ENCODE data around the gene CCR1.

Gene CCR1

GRCh38 chr3:46213201-46213600, 5.1 kb upstream of the CCR1 start:
- in situ Hi-C loops (cut with HindIII; ENCODE audit: low sequenced_read_pairs), result no loop called here

- in situ Hi-C loops (cut with HindIII; ENCODE audit: low sequenced_read_pairs), result no loop called here
These were observed 4.0 kb upstream of the CCR1 start for GRCh38 chr3:46212101-46212500.

- in situ Hi-C loops (cut with HindIII; ENCODE audit: low sequenced_read_pairs), result loop anchor here (5.0 kb wide), 1 partner anchor 88 kb away; no protein-coding TSS in a partner anchor
These were observed 1.8 kb upstream of the CCR1 start for GRCh38 chr3:46209746-46210470.

DNA sequence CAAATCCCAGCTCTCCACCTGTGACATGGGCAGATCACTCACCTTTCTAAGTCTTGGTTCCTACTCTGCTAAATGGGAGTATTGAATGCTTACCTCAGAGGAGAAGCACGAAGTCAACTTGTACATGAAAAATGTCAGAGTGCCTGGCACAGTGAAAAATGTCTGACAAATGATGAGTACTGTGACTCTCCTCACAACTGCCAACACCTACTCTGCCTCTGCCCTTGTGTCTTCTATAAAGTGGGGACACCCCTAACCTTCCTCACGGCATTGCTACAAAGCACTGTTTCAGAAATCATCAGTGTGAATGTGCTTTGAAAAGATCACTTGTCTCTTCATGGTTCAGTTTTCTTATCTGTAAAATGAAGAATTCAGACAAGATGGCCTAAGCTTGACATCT, 940 bp upstream of the CCR1 start:
- in situ Hi-C loops (cut with HindIII; ENCODE audit: low sequenced_read_pairs), result loop anchor here (5.0 kb wide), 1 partner anchor 87 kb away; no protein-coding TSS in a partner anchor

DNA sequence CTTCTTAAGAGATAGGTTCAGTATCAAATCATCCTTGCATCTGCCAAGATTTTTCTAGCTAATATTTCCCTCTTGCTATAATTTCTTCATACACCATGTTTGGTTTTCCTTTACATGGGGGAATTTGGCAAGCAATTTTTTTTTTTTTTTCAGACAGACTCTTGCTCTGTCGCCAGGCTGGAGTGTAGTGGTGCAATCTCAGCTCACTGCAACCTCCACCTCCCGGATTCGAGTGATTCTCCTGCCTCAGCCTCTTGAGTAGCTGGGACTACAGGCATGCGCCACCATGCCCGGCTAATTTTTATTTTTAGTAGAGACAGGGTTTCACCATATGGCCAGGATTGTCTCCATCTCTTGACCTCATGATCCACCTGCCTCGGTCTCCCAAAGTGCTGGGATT, 599 bp downstream of the CCR1 start:
- in situ Hi-C loops (cut with HindIII; ENCODE audit: low sequenced_read_pairs), result loop anchor here (5.0 kb wide), 1 partner anchor 85 kb away; no protein-coding TSS in a partner anchor

DNA sequence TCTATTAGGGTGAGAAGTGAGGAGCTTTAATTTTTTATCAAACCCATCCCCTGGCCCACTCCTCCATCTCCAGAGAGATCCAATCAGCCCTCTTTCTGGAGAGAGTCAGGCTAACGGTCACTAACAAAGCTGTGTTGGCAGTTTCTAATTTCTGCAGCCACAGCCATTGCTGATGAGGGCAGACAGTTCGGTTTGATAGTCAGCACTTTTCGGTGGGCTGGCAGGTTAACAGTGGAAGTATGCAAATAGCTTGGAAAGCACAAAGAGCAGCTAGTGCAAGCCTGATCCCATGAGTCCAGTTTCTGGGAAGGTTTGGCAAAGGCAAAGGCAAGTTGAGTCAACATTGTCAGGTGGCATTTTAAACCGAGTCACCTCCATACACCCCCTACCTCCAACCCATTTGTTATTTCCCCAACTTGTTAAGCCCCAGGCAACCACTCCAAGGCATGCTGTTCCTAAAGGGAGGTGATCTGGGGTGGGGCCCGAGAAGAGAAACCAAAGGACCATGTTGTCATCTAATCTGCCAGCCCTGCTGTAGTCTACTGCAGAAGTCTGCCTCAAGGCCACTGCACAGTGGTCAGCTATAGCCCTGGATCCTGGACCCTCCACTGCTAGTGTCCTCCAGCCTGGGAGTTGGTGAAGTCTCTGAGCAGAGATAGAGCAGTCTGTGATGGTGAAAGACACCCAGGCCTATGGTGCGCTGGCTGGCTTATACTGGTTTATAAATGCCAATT, 1.7 kb downstream of the CCR1 start:
- in situ Hi-C loops (cut with HindIII; ENCODE audit: low sequenced_read_pairs), result loop anchor here (5.0 kb wide), 1 partner anchor 84 kb away; no protein-coding TSS in a partner anchor

DNA sequence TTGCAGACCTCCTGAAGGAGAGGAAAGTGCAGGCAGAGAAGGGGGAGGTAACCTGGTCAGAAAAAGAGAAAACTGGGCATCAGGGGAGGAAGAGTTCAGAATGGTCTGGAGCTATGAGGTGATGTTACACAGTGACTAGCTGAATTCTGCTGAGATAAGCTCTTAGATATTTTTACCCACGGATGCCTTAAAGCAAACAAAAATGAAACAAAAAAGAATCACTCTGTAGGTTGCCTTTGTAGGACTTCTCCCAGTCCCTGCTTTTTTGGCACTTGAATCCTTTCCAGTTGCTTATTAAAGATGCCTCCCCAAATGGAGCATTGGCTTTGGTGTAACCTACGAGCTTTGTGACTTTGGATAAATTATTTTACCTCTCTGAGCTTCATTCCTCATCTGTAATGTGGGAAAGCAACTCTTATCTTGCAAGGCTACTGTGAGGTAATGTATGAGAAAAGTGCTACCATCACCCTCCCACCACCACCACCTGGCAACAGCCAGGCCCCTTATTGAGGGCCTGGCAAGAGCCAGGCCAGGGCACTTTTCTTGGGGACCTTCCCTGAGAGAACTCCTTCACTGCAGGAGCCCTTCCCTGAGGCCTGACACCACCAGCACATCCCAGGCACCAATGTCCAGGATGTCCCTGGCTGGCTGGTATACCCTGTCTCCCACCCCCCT, 2.7 kb downstream of the CCR1 start:
- in situ Hi-C loops (cut with HindIII; ENCODE audit: low sequenced_read_pairs), result loop anchor here (5.0 kb wide), 1 partner anchor 83 kb away; no protein-coding TSS in a partner anchor

DNA sequence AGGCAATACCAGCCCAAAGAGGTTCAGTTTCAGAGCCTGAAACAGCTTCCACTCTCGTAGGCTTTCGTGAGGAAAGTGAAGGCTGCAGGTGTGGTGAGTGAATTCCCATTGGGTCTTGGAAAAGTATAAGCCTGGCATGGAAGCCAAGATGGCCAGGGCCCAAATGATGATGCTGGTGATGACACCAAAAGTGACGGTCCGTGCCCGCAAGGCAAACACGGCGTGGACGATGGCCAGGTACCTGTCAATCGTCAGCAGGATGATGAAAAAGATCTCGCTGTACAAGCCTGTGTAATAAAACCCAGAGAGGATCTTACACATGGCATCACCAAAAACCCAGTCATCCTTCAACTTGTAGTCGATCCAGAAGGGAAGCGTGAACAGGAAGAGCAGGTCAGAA, 4.4 kb downstream of the CCR1 start:
- in situ Hi-C loops (cut with HindIII; ENCODE audit: low sequenced_read_pairs), result no loop called here

GRCh38 chr3:46202535-46202934, 5.6 kb downstream of the CCR1 start:
- in situ Hi-C loops (cut with HindIII; ENCODE audit: low sequenced_read_pairs), result no loop called here

GRCh38 chr3:46200790-46201189, 7.3 kb downstream of the CCR1 start:
- in situ Hi-C loops (cut with HindIII; ENCODE audit: low sequenced_read_pairs), result no loop called here

- in situ Hi-C loops (cut with HindIII; ENCODE audit: low sequenced_read_pairs), result no loop called here
These were observed 7.9 kb downstream of the CCR1 start for GRCh38 chr3:46200211-46200610.

DNA sequence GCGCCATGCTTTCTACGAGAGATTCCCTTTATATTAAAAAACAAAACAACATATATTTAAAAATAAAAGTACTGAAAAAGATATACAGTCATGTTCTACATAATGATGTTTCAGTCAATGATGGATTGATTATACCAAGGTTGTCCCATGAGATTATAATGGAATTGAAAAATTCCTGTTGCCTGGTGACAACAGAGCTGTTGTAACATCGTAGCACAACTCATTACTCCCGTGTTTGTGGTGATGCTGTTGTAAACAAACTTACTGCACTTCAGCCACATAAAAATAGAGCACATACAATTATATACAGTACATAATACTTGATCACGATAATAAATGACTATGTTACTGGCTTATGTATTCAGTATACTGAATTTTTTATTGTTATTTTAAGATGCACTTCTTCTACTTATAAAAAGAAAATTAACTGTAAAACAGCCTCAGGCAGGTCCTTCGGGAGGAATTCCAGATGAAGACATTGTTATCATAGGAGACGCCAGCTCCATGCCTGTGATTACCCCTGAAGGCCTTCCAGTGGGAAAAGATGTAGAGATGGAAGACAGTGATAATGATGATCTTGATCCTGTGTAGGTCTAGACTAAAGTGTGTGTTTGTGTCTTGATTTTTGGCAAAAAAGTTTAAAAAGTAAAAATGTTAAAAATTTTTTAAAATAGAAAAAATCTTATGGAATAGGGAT, 11.7 kb downstream of the CCR1 start:
- in situ Hi-C loops (cut with HindIII; ENCODE audit: low sequenced_read_pairs), result no loop called here

DNA sequence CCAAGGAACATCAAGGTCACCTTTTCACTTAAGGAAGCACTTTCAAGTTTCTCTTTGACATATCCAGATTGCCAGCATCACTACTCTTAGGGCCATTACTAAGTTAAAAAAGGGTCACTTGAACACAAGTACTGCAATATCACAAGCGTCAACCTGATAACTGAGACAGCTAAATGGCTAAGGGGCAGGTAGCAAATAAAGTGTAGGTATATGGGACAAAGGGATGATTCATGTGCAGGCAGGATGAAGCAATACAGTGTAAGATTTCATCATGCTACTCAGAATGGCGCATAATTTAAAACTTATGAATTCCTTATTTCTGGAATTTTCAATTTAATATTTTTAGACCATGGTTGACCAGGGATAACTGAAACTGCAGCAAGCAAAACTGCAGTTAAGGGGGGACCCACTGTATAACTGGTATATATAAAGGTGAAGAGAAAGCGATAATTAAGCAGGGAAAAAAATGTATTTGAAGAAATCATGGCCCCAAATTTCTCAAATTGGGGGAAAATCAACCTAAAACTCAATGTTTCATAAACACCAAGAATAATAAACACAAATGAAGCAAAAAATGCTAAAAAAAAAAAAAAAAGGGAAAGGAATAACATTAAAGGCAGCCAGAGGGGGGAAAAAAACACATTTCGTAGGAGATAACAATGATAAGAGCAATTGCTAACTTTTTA, 13.1 kb downstream of the CCR1 start:
- in situ Hi-C loops (cut with HindIII; ENCODE audit: low sequenced_read_pairs), result no loop called here

DNA sequence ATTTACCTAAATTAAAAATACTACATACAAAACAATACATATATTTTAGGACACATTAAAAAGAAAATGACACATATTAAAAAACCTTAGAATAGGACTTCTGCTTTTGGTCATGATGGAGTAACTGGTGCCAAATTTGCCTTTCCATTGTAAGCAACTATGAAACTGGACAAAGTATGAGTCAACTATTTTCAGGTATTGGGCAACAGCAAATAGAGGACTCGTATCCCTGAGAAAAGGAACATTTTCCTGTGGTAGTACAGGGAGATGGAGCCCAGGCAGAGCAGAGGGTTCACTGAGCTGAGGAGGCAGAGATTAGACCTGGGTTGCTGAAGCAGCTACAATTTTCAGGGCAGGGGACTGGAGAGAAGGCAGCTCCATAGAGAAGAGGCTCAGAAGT, 14.7 kb downstream of the CCR1 start:
- in situ Hi-C loops (cut with HindIII; ENCODE audit: low sequenced_read_pairs), result no loop called here

GRCh38 chr3:46192939-46193338, 15.2 kb downstream of the CCR1 start:
- in situ Hi-C loops (cut with HindIII; ENCODE audit: low sequenced_read_pairs), result no loop called here

DNA sequence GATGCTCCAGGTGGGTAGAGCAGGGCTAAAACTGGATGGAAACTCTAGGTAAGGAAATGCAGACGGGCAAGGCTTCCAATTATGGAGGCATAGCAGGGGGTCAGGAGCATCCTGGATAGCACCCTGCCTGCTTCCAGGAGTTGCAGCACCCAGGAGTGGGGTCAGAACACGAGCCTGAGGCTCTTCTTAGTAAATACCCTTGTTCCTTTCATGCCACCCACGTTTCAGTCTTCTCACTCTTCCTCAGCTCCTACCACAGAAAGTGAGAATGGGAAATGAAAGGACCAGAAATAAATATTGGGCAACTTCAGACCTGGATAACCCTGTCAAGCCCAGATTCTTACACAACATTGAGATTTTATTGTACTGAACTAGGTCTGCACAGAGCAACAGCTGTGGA, 16.4 kb downstream of the CCR1 start:
- in situ Hi-C loops (cut with HindIII; ENCODE audit: low sequenced_read_pairs), result no loop called here

- in situ Hi-C loops (cut with HindIII; ENCODE audit: low sequenced_read_pairs), result no loop called here
These were observed 19.4 kb downstream of the CCR1 start for GRCh38 chr3:46188708-46189107.

DNA sequence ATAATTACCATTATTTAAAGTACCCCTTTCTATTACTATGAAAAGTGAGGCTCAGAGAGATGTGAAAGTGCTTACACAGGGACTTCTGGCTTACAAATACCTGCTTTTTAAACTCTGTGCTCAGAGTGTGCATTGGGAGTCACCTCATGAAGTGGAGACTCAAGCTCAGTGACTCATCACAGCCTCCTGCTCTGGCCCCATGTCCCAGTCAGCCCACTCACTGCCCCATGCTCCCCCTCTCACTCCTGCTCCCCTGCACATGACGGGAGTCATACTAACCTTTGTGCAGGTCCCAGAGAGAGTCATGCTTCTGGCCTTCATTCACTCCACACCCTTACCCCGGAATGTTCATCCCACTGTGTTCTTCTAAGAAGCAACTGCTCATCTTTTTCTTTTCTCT, 20.2 kb downstream of the CCR1 start:
- in situ Hi-C loops (cut with HindIII; ENCODE audit: low sequenced_read_pairs), result no loop called here

DNA sequence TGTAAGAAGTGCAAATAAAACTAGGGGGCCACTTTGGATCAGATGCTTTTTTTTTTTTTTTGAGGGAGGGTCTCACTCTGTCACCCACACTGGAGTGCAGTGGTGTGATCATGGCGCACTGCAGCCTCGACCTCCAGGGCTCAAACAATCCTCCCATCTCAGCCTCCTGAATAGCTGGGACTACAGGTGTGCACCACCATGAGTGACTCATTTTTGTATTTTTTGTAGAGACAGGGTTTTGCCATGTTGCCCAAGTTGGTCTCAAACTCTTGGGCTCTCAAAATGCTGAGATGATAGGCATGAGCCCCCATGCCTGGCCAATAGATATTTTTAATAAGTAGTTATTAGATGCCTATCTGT, 20.8 kb downstream of the CCR1 start:
- in situ Hi-C loops (cut with HindIII; ENCODE audit: low sequenced_read_pairs), result no loop called here

DNA sequence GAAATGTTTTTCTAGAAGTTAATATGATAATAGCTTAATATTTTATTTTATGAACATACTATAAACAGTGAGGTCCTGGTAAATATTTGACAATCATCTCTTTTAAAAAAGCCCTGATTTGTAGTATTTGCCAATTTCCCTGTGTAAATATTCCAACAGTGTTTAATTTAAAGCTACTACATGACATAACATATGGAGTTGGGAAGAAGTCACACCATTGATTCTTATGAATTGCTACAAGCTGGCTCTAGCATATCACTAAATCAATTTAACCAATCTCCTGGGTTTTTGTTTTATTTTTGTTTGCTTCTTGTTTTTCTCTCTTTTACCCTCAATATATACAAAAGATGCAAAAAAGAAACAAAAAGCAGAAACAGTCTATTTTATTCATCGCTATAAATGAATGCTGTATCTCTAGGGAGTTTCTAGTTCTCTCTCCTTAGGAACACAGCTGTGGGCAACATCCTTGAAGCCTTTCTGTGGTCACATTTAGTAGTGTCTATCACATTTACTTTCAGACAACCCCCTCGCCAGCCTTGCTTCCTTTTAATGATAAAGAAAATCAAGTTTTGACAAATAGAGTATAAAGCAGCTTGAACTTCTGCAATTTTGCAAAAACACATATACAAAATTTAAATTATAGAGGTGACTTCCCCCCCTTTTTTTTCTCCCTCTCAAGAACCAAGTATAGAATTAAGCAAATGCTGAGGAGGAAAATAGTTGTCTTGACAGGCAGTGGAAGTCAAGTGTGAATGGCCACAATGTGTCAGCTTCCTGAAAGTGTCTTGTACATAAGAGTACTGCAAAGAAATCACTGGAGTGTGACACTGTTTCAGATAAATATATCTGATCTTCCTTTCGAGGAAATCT, 21.4 kb downstream of the CCR1 start:
- in situ Hi-C loops (cut with HindIII; ENCODE audit: low sequenced_read_pairs), result no loop called here
